ENCODE results near the gene MAP2.

GRCh38 chr2:209768557-209768956 is 344.7 kb downstream of the MAP2 start:
- TF ChIP-seq CTCF (optimal IDR thresholded peaks at IDR 0.05 in 1 of 3, IDR thresholded peaks at IDR 0.05 in 1 of 3, conservative IDR thresholded peaks at IDR 0.05 in 1 of 3; ENCODE audit: extremely low read depth in 1 of 3, insufficient read depth in 2 of 3, low read length in 3 of 3) = no peak
- no peak for TF ChIP-seq EZH2 (IDR thresholded peaks at IDR 0.05; ENCODE audit: low read length)
